CD1c-positive myeloid dendritic cell (primary cell): ENCODE measurements around the gene SDHAF3.

Source experiments
- DNase-seq: peaks from one replicate; pipeline ENCODE4 v3.0.0-alpha.2; 2016; ENCODE audit errors: extremely low spot score

Gene SDHAF3

GRCh38 chr7:97218767-97219166 is 101.3 kb downstream of the SDHAF3 start:
- DNase-seq: no peak

GRCh38 chr7:97219237-97219636 is 101.7 kb downstream of the SDHAF3 start:
- no peak for DNase-seq

- no peak for DNase-seq
Observed at GRCh38 chr7:97224316-97224715, 106.8 kb downstream of the SDHAF3 start.

GRCh38 chr7:97226541-97226940 is 109.0 kb downstream of the SDHAF3 start:
- no peak for DNase-seq
